HCEC 1CT (cell line): ENCODE data around the gene NFAT5.
A peak's percentile ranks its signal among the peaks of the same experiment; 100 is the strongest.

Experiments used
- DNase-seq: peaks from one replicate; pipeline ENCODE4 v3.0.0-alpha.2; 2017

Gene NFAT5

GRCh38 chr16:69654280-69654931 lies 88.6 kb downstream of the NFAT5 start:
- no peak for DNase-seq

- no peak for DNase-seq
These were observed 94.4 kb downstream of the NFAT5 start for GRCh38 chr16:69660166-69660565.

GRCh38 chr16:69662901-69663300 lies 97.1 kb downstream of the NFAT5 start:
- DNase-seq = no peak

- DNase-seq = no peak
These were observed 98.1 kb downstream of the NFAT5 start for GRCh38 chr16:69663846-69664245.

- peak; percentile 29 for DNase-seq
These were observed 103.8 kb downstream of the NFAT5 start for GRCh38 chr16:69669577-69669976.

GRCh38 chr16:69672315-69672997 lies 106.7 kb downstream of the NFAT5 start:
- no peak for DNase-seq

GRCh38 chr16:69672998-69673713 lies 107.4 kb downstream of the NFAT5 start:
- DNase-seq = peak; percentile 63

- no peak for DNase-seq
These were observed 114.6 kb downstream of the NFAT5 start for GRCh38 chr16:69680358-69680757.

- no peak for DNase-seq
These were observed 122.8 kb downstream of the NFAT5 start for GRCh38 chr16:69688589-69688988.

GRCh38 chr16:69691980-69692911 lies 126.5 kb downstream of the NFAT5 start:
- DNase-seq = peak; percentile 59

- DNase-seq = no peak
These were observed 128.2 kb downstream of the NFAT5 start for GRCh38 chr16:69693916-69694315.

GRCh38 chr16:69698404-69698803 lies 132.6 kb downstream of the NFAT5 start:
- DNase-seq = no peak

GRCh38 chr16:69699915-69700314 lies 134.1 kb downstream of the NFAT5 start:
- DNase-seq = no peak

- no peak for DNase-seq
These were observed 135.7 kb downstream of the NFAT5 start for GRCh38 chr16:69701452-69701851.

GRCh38 chr16:69701866-69702265 lies 136.1 kb downstream of the NFAT5 start:
- no peak for DNase-seq

- DNase-seq = peak; percentile 50
These were observed 137.9 kb downstream of the NFAT5 start for GRCh38 chr16:69703638-69704037.

- no peak for DNase-seq
These were observed 140.6 kb downstream of the NFAT5 start for GRCh38 chr16:69706256-69706974.

GRCh38 chr16:69706975-69707340 lies 141.2 kb downstream of the NFAT5 start:
- no peak for DNase-seq

- no peak for DNase-seq
These were observed 142.3 kb downstream of the NFAT5 start for GRCh38 chr16:69707920-69708683.

- peak; percentile 62 for DNase-seq
These were observed 143.8 kb downstream of the NFAT5 start for GRCh38 chr16:69709456-69710084.
